Central memory CD8-positive, alpha-beta T cell (primary cell): ENCODE measurements around the gene SDCCAG8.

ENCODE experiments used
- ATAC-seq: fragments of 150-1000 bp; cut with Tn5 transposase; replicated peaks from 2 replicates; pipeline ENCODE4 v1.10.0; 2022; ENCODE audit warnings: mild to moderate bottlenecking, moderate FRiP score, moderate number of reproducible peaks; ENCODE audit not compliant: poor library complexity, severe bottlenecking; ENCODE audit errors: extremely low read depth
- DNase-seq, 2 donors: peaks; one replicate each; pipeline ENCODE4 v3.0.0; 2021; ENCODE audit warnings: low spot score in 2 of 2
- H3K27ac Mint-ChIP-seq: one replicate; pipeline ENCODE4 v1.8.0; 2022; ENCODE audit warnings: low read depth, mild to moderate bottlenecking, moderate library complexity, mixed read lengths
- H3K27me3 Mint-ChIP-seq: one replicate; pipeline ENCODE4 v1.8.0; 2022; ENCODE audit warnings: mixed read lengths
- H3K36me3 Mint-ChIP-seq: one replicate; pipeline ENCODE4 v1.8.0; 2022; ENCODE audit warnings: mild to moderate bottlenecking, moderate library complexity, mixed read lengths; ENCODE audit not compliant: insufficient read depth
- H3K4me1 Mint-ChIP-seq: one replicate; pipeline ENCODE4 v1.8.0; 2022; ENCODE audit warnings: mixed read lengths
- H3K4me3 Mint-ChIP-seq: one replicate; pipeline ENCODE4 v1.8.0; 2022; ENCODE audit warnings: mild to moderate bottlenecking, moderate library complexity, mixed read lengths
- H3K9me3 Mint-ChIP-seq: one replicate; pipeline ENCODE4 v1.8.0; 2022; ENCODE audit warnings: mixed read lengths

The SDCCAG8 gene

DNA sequence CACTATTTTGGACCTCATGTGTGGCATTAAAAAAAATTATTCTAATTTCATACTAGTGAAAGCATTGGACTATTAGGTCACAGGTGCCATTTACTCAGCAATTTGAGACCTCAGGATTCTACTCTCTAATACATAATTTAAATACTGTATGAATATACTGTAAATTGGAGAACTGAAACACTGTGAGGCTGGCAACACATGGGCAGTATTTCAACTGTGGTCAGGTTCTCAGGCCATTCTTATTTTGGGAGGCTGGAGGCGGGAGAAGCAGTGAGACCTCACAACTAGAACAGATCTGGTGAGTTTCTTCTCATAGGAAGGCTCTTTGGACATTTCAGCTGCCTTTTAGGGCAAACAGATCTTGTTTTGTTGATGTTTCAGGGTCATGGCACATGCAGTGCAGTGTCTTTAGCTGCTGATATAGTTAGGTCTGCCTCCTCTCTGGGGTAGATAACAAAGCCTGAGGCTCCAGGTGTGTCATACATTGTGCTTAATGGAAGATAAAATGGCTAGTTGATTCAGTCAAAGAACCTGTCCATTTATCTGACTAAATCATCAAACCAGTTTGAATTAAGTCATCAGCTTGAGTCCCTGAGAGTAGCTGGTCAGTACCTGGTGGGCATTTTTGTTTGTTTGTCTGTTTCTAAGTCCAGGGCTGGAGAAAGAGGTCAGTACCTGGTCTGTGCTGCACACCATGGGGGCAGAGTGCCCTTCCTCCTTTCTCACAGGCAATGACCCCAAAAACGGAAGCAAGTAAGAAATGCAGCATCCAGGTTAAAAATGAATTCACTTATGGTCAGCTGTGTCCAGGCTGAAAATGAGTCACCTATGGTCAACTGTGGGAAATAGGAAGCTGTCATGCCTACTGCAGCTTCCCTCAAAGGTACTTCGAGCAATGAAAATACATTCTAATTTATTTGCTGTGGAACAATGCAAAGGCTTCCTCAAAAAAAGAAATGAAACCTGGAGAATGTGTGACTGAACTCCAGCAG is 216.2 kb downstream of the SDCCAG8 start:
- Mint-ChIP-seq H3K4me1 (peaks cover 10% of the 10 kb centered on the region), H3K27ac (no peak overlapping the region), H3K4me3 (no peak overlapping the region), H3K9me3 (no peaks in the 10 kb centered on the region), H3K36me3 (peaks cover 6% of the 10 kb centered on the region), H3K27me3 (no peaks in the 10 kb centered on the region)
- DNase-seq (no peak), ATAC-seq (no peak)

DNA sequence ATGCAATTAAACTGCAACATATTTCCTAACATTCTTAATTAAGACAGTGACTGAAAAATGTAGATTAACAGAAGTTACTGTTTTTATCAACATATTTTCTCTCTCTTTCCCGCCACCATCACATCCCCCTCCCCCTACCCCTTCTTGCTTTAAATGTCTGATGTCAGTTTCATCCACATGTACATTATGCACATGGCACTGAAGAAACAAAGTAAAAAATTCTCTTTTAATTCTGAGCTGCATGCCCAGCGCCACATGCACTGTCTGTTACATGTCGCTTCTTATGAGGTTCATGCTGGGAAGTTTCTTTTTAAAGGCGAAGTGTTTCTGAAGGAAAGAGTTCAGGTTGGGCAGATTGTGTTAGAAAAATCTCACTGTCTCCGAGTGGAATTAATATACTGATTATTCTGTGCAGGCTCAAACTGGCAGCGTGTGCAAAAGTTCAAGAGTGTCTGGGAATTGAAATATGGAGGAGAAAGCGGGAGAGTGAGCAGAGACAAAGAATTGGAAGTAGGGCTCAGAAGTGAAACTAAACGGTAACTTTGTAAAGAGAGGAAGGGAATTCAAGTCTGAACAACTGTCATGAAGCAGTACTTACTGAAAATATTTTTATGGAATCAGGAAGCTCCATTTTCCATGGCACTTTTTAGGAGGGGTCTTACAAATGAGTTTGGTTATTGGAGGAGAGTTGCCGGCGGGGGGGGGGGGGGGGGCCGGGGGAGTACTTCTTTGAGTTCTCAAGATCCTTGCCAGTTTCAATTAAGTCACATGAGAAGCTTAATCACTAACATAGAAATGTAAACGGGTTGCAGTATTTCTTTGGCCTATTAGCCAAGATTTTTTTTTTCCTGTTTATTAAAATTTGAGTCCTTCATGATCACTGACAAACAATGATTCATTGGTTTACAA is 217.6 kb downstream of the SDCCAG8 start:
- peaks cover 10% of the 10 kb centered on the region for H3K4me1 Mint-ChIP-seq
- H3K9me3 Mint-ChIP-seq: no peaks in the 10 kb centered on the region
- H3K27ac Mint-ChIP-seq: no peak overlapping the region
- peak overlapping the region; percentile 58 for H3K4me3 Mint-ChIP-seq
- H3K36me3 Mint-ChIP-seq: peaks cover 6% of the 10 kb centered on the region
- H3K27me3 Mint-ChIP-seq: no peaks in the 10 kb centered on the region
- DNase-seq: no peak
- ATAC-seq: no peak

DNA sequence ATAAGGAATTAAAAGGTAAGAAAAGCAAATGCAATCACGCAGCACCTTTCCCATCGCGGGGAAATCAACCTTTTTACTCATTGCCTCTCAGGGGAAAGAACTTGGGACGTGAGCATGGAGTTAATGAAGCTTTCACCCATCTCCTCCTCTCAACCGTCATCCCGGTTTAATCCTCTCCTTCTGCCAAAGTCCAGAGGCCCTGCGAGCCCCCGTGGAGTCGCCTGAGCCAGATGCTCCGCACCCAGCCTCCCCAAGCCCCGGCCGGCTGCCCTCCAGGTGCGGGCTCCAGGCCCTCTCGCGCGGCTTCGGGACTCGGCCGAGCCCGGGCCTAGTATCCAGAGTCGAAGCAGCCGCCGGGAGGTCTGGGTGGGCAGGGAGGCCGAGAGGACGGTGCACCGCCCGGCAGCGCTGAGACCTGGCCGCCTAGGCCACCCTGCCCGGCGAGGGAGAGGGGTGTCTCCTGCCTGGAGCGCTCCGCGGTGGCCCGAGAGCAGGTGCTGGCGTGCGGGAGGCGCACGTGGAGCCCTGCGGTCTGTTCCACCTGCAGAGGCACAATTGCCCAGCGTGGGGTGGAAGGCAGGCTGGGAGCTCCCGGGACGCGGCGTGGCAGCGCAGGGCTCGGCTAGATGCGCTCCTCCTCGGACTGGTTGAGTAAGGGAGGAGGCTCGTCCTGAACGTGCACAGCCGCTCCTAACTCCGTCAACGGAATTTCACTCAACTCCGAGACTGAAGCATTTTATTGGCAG is 218.5 kb downstream of the SDCCAG8 start:
- DNase-seq: no peak
- H3K27me3 Mint-ChIP-seq: no peaks in the 10 kb centered on the region
- H3K4me1 Mint-ChIP-seq: peaks cover 10% of the 10 kb centered on the region
- no peak for ATAC-seq
- H3K36me3 Mint-ChIP-seq: peaks cover 6% of the 10 kb centered on the region
- no peaks in the 10 kb centered on the region for H3K9me3 Mint-ChIP-seq
- H3K4me3 Mint-ChIP-seq: no peak overlapping the region
- no peak overlapping the region for H3K27ac Mint-ChIP-seq

DNA sequence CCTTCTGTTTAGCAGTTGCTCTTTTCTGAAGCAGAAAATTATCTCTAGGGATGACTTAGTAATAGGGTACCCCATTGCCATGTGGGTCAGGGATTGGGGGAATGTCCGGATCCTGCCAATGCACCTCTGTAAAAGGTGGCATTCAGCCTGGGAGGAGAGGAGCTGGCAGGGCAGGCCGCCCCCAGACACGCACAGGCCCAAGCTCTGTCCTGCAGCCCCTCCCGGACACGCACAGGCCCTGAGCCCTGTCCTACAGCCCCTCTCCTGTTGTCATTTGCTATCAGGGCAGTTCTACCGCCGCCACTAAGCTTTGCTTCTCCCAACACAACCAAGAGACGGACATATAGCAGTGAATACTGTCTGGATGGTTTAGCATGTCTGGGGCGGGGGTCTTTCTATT is 219.1 kb downstream of the SDCCAG8 start:
- H3K27me3 Mint-ChIP-seq: no peaks in the 10 kb centered on the region
- H3K27ac Mint-ChIP-seq: no peak overlapping the region
- H3K36me3 Mint-ChIP-seq: peaks cover 6% of the 10 kb centered on the region
- no peak overlapping the region for H3K4me3 Mint-ChIP-seq
- no peak for DNase-seq
- peaks cover 2% of the 10 kb centered on the region for H3K9me3 Mint-ChIP-seq
- H3K4me1 Mint-ChIP-seq: peaks cover 12% of the 10 kb centered on the region
- ATAC-seq: no peak

DNA sequence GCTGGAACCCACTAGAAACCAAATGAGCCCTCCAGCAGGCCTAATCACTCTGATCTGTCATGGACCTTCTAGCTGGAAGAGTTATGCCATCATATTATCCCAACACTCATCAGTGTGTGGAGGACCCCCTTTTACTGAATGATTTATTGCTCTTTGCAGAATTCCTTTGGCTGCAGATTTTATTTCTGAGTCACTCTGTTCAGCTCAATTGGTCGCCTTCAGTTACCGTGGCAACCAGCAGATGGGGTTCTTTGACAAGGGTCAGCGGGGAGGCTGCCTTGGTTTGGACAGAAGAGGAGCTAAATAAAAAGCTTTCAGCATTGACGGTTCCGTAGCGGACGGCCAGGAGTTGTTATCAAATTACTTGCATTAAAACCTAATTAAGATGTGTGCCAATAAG is 220.1 kb downstream of the SDCCAG8 start:
- Mint-ChIP-seq H3K36me3 (peaks cover 4% of the 10 kb centered on the region), H3K4me3 (no peak overlapping the region), H3K9me3 (peaks cover 6% of the 10 kb centered on the region), H3K27ac (no peak overlapping the region), H3K27me3 (no peaks in the 10 kb centered on the region), H3K4me1 (peaks cover 16% of the 10 kb centered on the region)
- no peak for ATAC-seq
- DNase-seq: no peak

DNA sequence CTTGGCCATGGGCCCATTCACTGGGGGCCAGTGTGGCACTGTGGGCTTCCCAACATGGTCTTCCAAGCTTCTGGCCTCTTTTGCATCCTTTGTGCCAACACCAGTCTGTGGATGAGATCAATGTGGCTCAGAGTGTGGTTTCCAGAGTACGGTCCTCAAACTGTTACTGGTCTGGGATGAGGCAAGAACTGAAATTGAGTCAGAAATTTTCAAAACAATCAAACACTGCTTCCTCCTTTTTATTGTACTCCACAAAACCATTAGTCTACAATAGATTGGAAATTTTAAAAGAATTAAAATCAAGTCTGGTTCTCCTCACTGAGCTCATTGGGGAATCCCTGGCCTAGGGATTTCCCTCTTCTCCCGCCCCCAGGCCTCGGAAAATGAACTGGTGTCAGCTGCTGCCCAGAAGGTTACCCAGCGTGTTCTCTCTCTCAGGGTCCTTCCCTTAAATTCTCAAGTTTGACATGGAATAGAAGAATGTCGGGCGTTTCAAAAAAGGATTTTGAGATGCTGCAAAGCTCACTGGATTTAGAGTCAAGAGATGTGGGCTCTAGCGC is 222.0 kb downstream of the SDCCAG8 start:
- H3K4me3 Mint-ChIP-seq: no peak overlapping the region
- peaks cover 6% of the 10 kb centered on the region for H3K9me3 Mint-ChIP-seq
- no peak for ATAC-seq
- H3K4me1 Mint-ChIP-seq: peaks cover 22% of the 10 kb centered on the region
- H3K27me3 Mint-ChIP-seq: no peaks in the 10 kb centered on the region
- DNase-seq: no peak
- H3K36me3 Mint-ChIP-seq: peaks cover 8% of the 10 kb centered on the region
- H3K27ac Mint-ChIP-seq: no peak overlapping the region

DNA sequence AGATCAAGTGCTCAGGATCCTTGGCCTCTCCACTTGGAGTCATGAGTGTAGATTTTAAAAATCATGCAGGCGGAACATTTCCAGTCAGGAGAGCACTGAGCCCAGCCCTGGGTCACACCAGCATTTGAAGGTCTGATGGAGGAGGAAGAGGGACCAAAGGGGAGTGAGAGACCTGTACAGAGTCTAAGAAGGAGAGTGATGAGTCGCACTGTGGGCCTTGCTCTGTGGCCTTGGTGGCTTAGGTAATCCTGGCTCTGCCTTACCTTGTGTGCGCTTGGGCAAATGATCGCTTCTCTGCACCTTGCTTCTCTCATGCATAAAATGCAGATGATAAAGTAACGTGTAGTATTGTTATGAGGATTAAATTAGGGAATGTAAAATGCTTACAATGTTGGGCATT is 225.3 kb downstream of the SDCCAG8 start:
- Mint-ChIP-seq H3K27me3 (no peaks in the 10 kb centered on the region), H3K4me3 (no peak overlapping the region), H3K36me3 (peaks cover 10% of the 10 kb centered on the region), H3K9me3 (peaks cover 6% of the 10 kb centered on the region), H3K27ac (no peak overlapping the region), H3K4me1 (peaks cover 19% of the 10 kb centered on the region)
- ATAC-seq (no peak), DNase-seq (no peak)

DNA sequence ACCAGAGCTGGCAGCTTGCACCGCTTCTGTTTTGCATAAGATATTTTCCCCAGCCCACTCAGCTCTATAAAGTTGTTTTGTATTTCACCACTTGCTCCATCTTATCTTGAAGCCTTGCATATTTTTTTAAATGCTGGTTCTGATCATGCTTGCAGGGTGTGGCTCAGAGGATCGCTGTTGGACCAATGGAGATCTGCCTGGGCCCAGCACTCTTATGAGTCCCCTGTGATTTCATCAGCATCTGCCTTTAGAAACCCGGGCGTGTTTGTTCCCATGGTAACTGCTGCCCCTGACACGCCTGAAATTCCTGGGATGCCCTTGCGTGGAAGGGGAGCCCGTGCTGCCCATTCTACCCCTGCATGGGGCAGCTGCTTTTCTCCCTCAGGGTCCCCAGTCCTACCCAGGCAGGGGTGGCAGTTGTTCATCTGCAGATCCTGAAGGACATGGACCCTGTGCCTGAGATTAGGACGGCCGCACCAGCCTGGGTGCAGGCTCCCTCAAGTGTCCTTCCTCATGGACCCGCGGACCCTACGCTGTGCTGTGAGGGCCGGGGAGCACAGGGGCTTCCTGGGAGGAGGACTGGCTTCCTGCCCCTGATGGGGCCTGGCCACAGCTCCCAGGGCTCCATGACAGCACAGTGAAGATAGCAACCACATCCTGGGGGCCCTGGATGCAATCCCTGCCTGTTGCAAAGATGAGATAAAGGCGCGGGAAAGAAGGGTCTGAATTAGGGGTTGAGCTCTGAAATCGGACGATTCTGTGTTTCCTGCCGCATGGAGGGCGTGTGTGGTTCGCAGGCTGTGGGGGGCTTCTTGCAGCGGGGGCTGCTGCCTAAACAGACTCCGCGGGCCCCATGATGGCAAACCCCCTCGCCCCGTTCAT is 226.5 kb downstream of the SDCCAG8 start:
- H3K9me3 Mint-ChIP-seq: peaks cover 6% of the 10 kb centered on the region
- no peaks in the 10 kb centered on the region for H3K27me3 Mint-ChIP-seq
- H3K36me3 Mint-ChIP-seq: peaks cover 17% of the 10 kb centered on the region
- H3K4me3 Mint-ChIP-seq: peak overlapping the region; percentile 77
- H3K4me1 Mint-ChIP-seq: peaks cover 19% of the 10 kb centered on the region
- H3K27ac Mint-ChIP-seq: peak overlapping the region; percentile 74
- no peak for DNase-seq
- ATAC-seq: peak; percentile 33

DNA sequence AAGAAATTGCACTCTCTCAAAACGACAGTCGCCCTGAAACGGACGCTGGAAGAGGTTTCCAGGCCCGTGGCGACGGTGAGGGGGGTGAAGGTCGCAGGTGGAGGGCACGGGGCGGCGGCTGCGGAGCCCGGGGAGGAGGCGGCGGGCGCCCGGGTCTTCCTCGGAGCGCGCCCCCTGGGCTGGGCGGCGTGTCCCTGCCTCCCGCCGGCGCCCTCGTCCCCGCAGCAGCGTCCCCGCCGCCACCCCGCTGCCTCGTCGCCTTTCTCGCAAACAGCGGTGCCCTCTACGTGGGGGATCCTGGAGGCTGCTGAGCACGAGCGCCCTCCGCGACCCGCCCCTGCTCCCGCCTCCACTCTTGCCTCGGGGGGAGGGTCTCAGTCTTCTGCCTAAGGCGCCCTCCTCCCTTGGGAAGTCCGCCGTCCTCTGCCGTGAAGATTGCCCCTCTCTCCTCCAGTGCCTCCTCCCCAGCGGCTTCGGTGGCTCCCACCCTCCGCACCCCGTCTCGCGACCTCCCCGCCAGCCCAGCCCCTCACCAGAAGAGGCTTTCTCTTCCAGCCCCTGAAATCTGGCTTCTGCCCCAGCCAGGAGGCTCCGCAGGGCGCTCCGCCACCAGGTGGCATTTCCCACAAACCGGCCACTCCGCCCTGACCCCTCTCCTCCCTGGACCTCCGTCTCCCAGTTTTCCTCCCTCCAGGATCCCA is 227.4 kb downstream of the SDCCAG8 start:
- Mint-ChIP-seq H3K27me3 (no peaks in the 10 kb centered on the region), H3K36me3 (peaks cover 17% of the 10 kb centered on the region), H3K9me3 (peaks cover 6% of the 10 kb centered on the region), H3K27ac (peak overlapping the region; percentile 77), H3K4me1 (peaks cover 19% of the 10 kb centered on the region), H3K4me3 (peak overlapping the region; percentile 77)
- peak; percentile 45 for ATAC-seq
- no peak for DNase-seq

DNA sequence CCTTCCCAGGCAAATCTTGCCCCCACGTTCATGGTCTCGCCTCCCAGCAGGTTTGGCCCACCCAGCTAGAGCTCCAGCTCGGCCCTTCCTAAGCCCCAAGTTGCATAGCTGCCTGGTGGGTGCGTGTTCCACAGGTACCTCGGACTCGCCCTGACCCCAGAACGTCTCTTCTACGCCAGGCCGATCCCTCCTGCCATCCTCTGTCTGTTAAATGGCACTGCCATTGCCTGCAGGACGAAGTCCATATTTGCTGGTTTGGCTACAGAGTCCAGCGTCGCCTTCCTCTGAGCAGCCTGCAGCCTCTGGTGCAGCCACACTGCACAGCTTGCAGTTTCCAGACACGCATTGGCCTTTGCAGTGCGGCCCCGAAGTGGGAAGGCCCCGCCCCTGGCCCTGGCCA is 228.1 kb downstream of the SDCCAG8 start:
- no peak for DNase-seq
- H3K4me1 Mint-ChIP-seq: peaks cover 19% of the 10 kb centered on the region
- peak overlapping the region; percentile 77 for H3K27ac Mint-ChIP-seq
- H3K9me3 Mint-ChIP-seq: peaks cover 6% of the 10 kb centered on the region
- H3K36me3 Mint-ChIP-seq: peaks cover 17% of the 10 kb centered on the region
- H3K27me3 Mint-ChIP-seq: no peaks in the 10 kb centered on the region
- H3K4me3 Mint-ChIP-seq: peak overlapping the region; percentile 77
- no peak for ATAC-seq
